GM19397 (cell line): ENCODE data around the gene PNMT.

ENCODE experiments used
- ATAC-seq: cut with Tn5 transposase; IDR thresholded peaks from one replicate; pipeline ENCODE4 v1.9.1; 2021; ENCODE audit warnings: mild to moderate bottlenecking, moderate library complexity; ENCODE audit not compliant: unreplicated experiment

Gene PNMT

DNA sequence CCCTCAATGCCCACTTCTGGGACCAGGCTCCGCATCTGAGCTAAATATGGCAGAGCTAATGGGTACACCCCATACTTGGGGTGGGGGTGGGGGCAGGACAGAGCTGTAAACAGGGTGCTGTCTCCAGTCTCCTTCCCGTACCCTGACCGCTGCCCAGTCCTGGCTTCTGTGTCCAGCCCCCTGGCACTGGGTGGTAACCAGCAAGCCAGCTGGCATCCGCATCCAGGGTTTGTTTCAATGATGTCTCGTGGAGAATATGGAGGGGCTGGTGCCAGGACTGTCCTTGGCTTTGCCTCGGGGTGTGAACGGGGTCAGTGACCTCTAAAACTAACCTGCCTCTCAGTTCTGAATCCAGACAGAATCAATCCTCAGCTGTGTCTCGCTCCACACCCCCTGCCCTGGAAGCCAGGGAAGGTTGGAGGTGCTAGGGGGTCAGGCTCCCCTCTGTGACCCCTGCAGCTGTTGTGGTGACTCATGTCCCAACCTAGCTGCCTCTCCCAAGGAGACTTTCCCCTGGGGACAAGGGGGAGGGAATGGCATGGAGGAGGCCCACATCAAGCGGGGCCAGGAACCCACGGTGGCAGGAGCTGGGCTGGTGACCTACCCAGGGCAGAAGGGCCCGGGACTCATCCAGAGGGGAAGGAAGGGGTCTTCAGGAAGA is 1.5 kb upstream of the PNMT start:
- no peak for ATAC-seq

DNA sequence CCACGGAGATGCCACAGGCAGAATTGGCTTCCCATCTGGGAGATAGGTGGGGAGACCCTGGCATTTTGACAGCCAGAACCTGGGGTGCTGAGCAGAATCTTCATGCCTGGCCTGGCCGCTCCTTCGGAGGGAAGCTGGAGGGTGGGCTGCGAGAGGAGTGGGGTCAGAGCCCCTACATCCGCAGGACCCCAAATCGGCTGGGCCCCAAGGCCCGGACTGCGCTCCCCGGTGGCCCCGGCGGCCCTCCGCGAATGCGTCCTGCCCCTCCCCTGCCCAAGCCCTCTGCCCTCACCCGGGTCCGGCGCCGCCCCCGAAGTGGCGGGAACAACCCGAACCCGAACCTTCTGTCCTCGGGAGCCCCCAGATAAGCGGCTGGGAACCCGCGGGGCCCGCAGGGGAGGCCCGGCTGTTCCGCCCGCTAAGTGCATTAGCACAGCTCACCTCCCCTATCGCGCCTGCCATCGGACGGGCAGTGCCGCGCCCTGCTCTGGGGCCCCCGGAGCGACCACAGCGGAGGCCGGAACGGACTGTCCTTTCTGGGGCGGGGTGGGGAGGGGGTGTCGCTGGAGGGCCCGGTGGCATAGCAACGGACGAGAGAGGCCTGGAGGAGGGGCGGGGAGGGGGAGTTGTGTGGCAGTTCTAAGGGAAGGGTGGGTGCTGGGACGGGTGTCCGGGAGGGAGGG is 850 bp upstream of the PNMT start:
- ATAC-seq: no peak

DNA sequence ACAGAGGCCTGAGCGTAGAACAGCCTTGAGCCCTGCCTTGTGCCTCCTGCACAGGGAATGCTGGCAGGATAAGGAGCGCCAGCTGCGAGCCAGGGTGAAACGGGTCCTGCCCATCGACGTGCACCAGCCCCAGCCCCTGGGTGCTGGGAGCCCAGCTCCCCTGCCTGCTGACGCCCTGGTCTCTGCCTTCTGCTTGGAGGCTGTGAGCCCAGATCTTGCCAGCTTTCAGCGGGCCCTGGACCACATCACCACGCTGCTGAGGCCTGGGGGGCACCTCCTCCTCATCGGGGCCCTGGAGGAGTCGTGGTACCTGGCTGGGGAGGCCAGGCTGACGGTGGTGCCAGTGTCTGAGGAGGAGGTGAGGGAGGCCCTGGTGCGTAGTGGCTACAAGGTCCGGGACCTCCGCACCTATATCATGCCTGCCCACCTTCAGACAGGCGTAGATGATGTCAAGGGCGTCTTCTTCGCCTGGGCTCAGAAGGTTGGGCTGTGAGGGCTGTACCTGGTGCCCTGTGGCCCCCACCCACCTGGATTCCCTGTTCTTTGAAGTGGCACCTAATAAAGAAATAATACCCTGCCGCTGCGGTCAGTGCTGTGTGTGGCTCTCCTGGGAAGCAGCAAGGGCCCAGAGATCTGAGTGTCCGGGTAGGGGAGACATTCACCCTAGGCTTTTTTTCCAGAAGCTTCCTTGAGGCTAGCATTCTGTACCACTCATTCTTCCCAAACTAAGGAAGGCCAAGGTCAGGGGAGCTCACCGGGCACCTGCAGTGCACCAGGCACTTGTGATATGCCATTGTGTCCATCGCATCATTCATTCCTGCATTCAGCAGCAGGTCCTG is 1.9 kb downstream of the PNMT start:
- no peak for ATAC-seq

DNA sequence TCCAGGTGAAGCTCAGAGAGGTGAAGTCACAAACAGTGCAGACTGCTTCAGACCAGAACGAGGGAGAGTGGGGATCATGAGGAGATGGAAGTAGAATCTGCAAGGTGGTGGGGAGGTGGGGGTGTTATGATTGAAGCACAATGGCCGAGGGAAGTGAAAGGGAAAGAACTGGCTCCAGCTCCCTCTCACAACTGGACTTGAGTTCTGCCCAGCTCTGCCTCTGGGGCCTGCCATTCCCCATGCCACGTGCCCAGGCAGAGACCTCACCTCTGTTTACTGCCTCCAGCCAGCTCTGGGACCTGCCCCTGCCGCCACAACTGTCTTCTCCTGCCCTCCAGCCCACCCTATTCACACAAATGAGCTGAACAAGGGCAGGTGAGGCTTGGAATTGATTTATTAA is 2.5 kb downstream of the PNMT start:
- ATAC-seq: no peak

DNA sequence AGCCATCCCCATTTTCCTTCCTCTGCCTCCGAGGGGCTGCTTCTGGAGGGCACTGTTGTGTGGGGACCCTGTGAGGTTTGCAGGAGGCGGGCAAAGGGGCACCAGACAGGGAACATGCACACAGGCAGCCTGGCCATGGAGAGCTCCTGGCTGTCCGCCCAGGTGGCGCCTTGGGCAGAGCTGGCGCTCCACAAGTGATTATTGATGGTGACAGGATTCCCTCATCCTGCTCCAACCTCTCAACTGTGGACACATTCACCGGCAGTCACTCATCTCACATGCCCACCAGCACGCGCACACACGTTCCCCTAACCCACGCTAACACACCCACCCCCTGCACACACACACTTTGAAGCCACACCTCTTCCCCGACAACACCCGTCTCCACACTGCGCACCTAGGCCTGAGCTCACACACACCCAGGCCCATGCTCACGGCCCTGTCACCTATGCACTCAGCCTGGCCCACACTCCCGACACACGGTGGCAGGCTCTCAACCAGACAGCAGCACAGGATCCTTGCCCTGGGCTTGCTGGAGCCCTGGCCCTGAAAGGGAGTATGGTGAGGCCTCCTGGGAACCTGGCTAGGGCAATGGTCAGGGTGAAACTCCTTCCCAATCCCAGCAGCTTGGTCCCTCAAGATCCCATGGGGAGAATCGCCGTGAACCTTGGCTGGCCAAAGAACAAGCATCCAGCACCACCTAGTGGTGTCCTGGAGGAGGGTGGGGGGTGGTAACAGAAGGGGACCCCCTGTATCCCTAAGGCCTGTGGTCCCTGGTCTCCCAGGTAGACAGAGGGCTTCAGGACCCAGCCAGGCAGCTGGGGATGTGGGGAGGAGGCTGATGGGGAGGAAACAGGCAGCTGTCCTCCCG is 3.6 kb downstream of the PNMT start:
- ATAC-seq: no peak

DNA sequence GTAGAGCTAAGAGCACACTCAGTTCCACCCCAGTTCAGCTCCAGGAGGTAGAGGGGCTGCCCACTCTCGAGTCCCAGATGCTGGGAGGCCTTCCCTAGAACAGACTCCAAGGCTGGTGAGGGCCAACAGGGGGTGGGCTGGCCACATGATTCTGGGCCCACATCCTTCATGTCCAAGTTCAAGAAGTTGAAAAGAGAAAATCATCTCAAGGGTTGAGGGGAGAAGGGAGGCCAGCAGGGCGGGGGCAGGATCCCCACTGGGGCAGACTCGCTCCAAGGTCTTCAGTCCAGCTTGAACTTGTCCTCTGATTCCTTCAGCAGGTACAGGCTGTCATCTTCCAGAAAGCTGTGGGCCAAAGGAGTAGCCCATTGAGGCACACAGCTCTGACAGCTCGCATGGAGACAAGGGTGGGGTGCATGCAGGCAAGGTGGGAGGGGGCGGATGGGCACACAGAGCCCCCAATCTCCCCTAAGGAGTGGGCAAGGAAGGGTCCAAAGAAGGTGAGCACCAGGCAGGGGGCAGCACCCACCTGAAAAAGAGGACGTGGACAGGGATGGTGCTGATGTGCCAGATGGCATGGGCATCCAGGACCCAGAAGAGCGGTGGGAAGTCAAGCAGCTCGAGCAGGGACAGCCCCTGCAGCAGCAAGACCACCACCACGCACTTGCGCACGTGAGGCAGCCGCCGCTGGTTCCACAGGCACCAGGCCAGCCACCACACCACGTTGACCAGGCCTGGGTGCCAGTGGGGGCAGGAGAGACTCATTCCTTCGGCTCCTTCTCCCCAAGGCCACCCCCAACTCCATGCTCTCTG is 4.5 kb downstream of the PNMT start:
- ATAC-seq: no peak

DNA sequence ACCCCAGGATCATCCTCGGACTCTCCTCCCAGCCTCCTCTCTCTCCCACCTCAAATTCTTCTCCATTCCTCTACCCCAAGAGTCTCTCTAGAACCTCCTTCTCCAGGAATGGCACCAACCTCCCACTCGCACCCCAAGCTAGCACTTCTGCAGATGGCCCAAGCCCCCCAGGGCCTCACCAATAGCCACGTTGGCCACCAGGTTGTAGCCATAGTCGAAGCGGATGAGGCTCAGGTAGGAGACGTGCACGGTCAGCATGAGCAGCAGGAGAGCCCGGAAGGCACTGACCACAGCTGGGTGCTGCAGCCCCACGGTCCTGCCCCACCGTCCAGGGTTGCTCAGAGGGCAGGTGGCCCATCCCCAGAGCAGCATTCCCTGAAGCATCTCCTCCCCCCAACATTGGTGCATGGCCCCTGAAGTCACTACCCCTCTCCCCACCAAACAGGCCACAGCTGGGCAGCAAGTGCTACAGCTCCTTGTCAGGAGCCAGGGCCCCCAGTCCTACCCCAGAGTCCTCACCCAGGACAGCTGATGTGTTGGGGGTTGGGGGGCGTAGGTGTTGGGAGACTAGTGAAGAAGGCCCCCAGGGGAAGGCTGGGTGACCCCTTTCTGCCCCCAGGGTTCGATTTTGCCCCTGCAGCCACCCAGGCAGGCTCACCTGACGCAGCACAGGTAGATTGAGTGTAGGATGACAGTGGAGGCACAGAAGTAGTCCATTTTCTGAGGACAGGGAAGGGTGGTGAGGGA is 5.3 kb downstream of the PNMT start:
- ATAC-seq: no peak

DNA sequence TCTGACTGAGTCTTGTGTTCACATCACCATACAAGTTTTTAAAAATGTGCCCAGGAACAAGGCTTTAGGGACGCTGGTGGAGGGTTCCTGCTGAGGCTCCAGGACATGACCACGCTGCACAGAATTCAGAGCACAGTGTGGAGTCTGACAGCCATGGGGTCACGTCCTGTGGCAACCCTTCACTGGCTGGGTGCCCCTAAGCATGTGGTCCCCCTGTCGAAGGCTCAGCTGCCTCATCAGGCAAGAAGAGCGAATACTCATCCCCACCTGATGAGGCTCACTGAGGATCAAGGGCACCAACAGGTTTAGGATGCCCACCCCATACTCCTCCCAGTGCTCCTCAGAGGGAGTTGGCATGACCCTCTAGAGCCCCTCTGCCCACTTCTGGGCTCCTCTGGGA is 5.9 kb downstream of the PNMT start:
- no peak for ATAC-seq

DNA sequence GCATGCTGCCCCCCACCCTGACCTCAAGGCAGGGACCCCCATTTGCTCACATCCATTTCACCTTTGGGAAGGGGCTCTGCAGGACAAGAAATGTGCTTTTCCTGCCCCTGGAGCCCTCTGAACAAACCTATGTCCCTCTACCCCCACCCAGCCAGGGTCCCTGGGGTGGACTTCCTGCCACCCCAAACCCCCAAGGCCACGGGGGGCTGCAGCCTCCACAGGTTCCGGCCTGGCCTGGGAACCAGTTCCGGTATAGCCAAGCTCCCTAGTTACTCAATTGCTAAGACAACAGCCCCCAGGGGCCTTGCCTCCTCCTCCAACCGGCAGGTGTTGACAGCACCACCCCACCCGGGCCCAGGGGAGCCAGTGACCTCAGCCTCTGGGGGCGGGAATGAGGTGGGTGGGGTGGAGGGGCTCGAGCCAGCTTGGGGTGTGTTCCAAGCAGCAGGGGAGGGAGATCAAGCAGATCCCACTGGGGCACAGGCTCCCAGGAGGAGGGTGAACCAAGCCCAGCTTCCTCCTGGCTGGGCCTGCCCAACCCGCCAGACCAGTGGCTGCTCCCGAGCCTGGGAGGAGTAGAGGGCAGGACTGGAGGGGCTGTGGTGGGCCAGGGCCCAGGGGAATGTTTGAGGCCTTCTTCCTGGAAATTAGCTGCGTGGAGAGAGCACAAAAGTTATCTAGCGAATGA is 6.6 kb downstream of the PNMT start:
- ATAC-seq: no peak

DNA sequence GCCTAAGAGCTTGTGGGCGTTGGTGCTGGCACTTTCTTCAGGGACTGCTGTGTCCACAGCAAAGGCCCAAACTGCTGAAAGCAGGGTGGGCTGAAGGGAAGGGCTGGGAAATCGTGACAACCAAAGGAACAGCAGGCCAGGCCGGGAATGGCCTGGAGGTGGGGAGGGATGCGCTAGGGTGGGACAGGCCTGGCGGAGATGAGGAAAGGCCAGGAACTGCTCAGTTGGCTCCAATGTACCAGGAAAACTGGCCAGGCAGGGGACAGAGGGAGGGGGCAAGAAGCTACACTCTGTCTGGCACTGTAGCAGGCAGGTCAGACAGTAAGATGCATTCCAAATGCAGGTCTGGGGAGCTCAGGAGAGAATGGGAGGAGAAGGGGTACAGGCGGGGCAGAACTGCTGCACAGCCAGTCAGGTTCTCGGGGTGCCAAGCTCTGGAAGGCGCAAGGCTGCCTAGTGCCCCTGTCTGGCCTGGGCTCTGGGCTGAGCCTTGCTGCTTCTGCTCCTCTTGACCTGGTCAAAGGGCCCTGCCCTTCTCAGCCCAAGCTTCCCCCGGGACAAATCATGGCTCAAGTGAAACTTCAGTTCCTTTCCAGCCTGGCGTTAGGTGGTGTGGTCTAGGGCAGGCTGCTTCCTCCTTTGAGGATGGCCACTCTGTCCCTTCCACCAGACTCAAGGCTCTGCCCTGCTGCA is 7.3 kb downstream of the PNMT start:
- ATAC-seq: no peak

DNA sequence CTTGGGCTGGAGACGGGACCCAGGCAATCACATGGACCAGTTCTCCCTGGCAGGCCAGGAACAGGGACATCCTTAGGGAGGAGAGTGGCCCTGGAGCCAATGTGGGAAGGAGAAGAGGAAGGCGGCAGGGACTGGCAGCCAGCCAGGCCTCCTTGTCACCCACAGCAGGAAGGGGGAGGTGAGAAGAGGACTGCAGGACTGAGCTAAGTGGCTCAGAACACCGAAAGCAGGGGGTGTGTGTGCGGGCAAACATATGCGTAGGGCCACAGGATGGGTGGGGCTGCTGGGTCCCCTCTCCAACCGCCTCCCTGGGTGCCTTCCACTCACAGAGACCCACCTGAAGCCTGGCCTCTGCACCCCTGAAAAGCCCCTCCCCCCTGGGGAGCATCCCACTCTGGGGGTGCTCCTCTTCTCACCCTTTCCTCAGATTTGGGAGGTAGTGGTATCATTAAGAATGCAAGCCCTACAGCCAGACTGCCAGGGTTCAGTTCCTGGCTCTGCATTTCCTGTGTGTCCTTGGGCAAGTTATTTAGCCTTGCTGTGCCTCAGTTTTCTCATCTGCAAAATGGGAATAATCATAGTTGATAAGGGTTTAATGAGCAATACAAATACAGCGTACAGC is 8.1 kb downstream of the PNMT start:
- ATAC-seq: no peak

DNA sequence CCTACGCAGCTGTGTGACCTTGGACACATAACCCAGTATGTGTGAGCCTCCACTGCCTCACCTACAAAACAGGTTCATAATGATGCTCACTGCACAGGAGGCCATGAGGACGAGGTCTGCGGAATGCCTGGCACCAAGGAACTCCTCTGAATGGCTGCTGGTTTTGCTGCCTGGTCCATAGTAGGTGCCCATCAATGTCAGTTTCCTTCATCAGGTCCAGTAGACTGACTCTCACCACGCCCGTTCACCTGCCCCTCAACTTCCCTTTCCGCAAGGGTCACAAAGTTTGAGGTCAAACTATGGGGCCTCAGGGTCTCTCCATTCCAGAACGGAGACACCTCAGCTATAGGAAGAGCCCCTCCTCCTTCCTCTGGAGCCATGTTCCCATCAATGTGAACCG is 8.8 kb downstream of the PNMT start:
- no peak for ATAC-seq

DNA sequence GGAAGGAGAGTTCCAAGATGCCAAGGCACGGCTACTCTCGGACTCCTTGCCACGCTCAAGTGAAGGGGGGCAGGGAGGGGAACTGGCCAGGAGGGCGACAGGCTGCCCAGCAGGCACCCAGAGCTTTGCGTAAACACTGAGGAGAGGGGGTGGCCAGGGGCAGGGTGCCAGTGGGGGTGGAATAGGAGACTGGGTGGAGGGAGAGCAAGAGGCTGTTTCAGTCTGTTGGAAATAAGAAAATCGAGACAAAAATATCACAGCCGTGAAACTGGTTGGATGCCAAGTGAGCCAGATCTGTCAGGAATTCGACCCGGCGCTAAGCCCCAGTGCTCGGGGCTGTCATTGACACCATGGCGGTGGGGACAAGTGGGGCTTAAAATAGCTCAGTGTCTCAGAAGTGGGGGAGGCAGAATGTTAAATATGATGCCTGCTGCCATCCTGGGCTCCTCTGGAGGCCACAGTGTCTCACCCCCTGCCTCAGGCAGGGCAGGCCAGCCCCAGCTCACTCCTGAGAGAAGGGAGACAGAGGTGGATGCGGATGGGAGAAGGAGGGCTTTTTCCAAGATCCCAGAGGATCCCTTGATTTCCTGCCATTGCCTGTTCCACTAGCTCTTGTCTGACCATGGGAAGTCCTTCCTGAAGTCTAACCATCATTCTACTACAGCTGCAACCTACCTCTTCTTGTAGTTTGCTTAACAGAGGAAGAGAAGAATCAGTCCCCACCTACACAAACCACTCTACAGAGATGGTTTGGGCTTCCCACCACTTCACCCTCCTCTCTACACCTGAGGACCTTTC is 9.5 kb downstream of the PNMT start:
- ATAC-seq: no peak

DNA sequence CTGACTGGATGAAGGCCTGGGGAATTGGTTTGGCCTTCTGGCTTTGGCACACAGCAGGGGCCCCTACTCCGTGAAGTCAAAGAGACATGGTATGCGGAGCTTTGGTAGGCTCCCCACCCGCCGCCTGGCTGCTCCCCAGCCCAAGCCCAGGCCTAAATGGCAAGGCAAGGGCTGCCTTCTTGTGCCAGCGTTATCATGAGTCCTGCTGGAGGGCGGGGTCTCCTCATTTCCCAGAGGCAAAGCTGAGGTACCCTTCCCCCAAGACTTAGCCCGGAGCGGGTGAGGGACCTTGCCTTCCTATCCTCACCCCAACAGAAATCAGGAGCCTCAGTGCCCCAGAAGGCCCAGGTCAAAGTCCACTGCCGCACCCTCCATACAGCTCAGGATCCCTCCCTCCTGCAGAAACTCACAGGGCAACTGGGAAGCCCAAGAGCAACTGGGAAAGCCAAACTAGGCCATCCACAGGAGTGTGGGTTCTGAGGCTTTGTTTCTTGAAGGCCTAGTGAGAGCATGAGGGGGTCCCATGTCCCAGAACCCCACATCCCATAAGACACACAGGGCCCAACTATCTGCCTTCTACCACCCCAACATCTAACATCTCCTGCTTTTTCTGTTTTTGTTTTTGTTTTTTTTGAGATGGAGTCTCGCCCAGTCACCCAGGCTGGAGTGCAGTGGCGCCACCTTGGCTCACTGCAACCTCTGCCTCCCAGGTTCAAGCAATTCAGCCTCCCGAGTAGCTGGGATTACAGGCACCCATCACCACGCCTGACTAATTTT is 10.3 kb downstream of the PNMT start:
- no peak for ATAC-seq

DNA sequence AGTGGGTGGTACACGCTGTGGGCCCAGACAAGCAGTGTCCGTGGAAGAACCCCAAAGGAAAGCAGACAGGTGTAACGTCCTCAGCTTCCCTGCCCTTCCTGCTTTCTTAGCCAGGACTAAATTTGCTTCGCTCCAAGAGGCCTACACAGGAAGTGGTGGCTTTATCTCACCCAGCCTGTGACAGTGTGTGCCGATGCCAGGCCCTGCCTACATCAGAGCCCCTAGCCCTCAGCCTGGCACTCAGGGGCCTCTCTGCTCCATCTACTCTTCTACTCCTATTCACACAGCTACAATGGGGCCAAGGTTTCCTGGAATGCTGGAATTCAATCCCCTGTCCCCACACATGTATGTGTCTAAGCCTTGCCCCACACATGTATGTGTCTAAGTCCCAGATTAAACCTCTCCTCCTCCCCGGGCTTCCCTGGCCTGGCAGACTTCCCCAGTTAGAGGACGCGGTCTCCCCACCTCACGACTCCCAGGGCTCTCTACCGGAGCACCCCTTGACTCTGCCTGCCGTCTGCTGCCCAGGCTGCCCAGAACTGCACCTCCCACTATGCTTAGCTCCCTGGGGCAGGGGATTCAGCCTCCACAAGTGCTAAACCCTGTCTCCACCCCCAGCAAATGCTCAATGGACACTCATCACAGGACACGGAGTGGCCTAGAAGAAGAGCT is 11.4 kb downstream of the PNMT start:
- ATAC-seq: no peak
